Hepatocyte (in vitro differentiated cells): ENCODE measurements around the gene ZBTB21. TPM values are rescaled to one million over a fixed set of nuclear protein-coding genes. Genes with fewer than 3 reads are reported as not detected.

Experiments used
- DNase-seq: peaks from one replicate; pipeline ENCODE4 v3.0.0-alpha.2; 2016; ENCODE audit warnings: low spot score
- H2AFZ ChIP-seq: fragments of 200-600 bp; sonication (generic); 2 replicates; pipeline ENCODE4 v1.6.0; 2016; ENCODE audit warnings: antibody characterized with exemption, mild to moderate bottlenecking
- H3K27ac ChIP-seq: fragments of 200-600 bp; sonication (generic); 2 replicates; pipeline ENCODE4 v1.5.1; 2016; ENCODE audit warnings: mild to moderate bottlenecking
- H3K27me3 ChIP-seq: fragments of 200-600 bp; sonication (generic); 2 replicates; pipeline ENCODE4 v1.6.1; 2016
- H3K36me3 ChIP-seq: fragments of 200-600 bp; sonication (generic); replicated peaks from 2 replicates; pipeline ENCODE4 v1.5.1; 2016; ENCODE audit warnings: low read depth; ENCODE audit not compliant: insufficient read depth
- H3K4me1 ChIP-seq: fragments of 200-600 bp; sonication (generic); 2 replicates; pipeline ENCODE4 v1.5.1; 2016; ENCODE audit warnings: mild to moderate bottlenecking, moderate library complexity; ENCODE audit not compliant: insufficient read depth
- H3K4me2 ChIP-seq: fragments of 200-600 bp; sonication (generic); 2 replicates; pipeline ENCODE4 v1.6.0; 2016
- H3K4me3 ChIP-seq: fragments of 200-600 bp; sonication (generic); 2 replicates; pipeline ENCODE4 v1.5.1; 2016; ENCODE audit warnings: mild to moderate bottlenecking
- H3K79me2 ChIP-seq: fragments of 200-600 bp; sonication (generic); 2 replicates; pipeline ENCODE4 v1.6.0; 2017; ENCODE audit warnings: mild to moderate bottlenecking
- H3K9me2 ChIP-seq: fragments of 200-600 bp; sonication (generic); replicated peaks from 2 replicates; pipeline ENCODE4 v1.6.0; 2017; ENCODE audit warnings: mild to moderate bottlenecking; ENCODE audit not compliant: insufficient read depth
- H3K9me3 ChIP-seq: fragments of 200-600 bp; sonication (generic); 2 replicates; pipeline ENCODE4 v1.5.1; 2016; ENCODE audit warnings: low read depth, mild to moderate bottlenecking
- H4K20me1 ChIP-seq: fragments of 200-600 bp; sonication (generic); 2 replicates; pipeline ENCODE4 v1.6.0; 2016; ENCODE audit warnings: mild to moderate bottlenecking; ENCODE audit not compliant: insufficient read depth, poor library complexity, severe bottlenecking
- CTCF ChIP-seq: fragments of 200-600 bp; sonication (generic); IDR thresholded peaks from 2 replicates; pipeline ENCODE4 v1.5.1; 2016; ENCODE audit warnings: antibody characterized with exemption, mild to moderate bottlenecking; ENCODE audit not compliant: poor library complexity
- EZH2 ChIP-seq: fragments of 200-600 bp; sonication (generic); IDR thresholded peaks from 2 replicates; pipeline ENCODE4 v1.6.1; 2016; ENCODE audit warnings: antibody characterized with exemption, mild to moderate bottlenecking, borderline replicate concordance
- EZH2phosphoT487 ChIP-seq: fragments of 200-600 bp; sonication (generic); IDR thresholded peaks from one replicate; pipeline ENCODE4 v1.6.1; 2018; ENCODE audit warnings: antibody characterized with exemption, mild to moderate bottlenecking, low read depth, moderate library complexity; ENCODE audit not compliant: unreplicated experiment, severe bottlenecking
- WGBS: methylation state at CpG from one replicate; pipeline ENCODE4 v1.1.6; 2016; ENCODE audit warnings: low lambda C conversion rate; ENCODE audit errors: missing lambda C conversion rate; 5-methylcytosine and 5-hydroxymethylcytosine counted together
- polyA plus RNA-seq: library from polyadenylated mRNA; unstranded; fragments of >200 nt; fragmentation: Nextera tagmentation; extraction: Ambion mirVana; gene quantifications from 2 replicates; pipeline ENCODE4 v1.2.1, GENCODE V29; 2016
- total RNA-seq: library from RNA; depleted of rRNA; stranded (reverse); fragments of >200 nt; gene quantifications from 2 replicates; pipeline ENCODE4 v1.2.3, GENCODE V29; 2014

Gene ZBTB21
- total and polyA plus RNA-seq, 2 experiments from 2014 or later, result 6.0 to 21.5 TPM

- no peak overlapping the region for H3K27ac ChIP-seq
- DNase-seq, result no peak
- H3K4me3 ChIP-seq, result no peak overlapping the region
- no peaks in the 10 kb centered on the region for H3K4me1 ChIP-seq
- H3K9me2 ChIP-seq, result no peaks in the 10 kb centered on the region
- no peak for TF ChIP-seq CTCF
- TF ChIP-seq EZH2phosphoT487, result no peak
- TF ChIP-seq EZH2, result no peak
- H3K79me2 ChIP-seq, result no peaks in the 10 kb centered on the region
- H3K27me3 ChIP-seq, result no peaks in the 10 kb centered on the region
- no peaks in the 10 kb centered on the region for H3K36me3 ChIP-seq
- H4K20me1 ChIP-seq, result no peaks in the 10 kb centered on the region
- no peak overlapping the region for H3K4me2 ChIP-seq
- H2AFZ ChIP-seq, result no peak overlapping the region
- H3K9me3 ChIP-seq, result no peaks in the 10 kb centered on the region
- whole genome bisulfite sequencing, result 84% methylated on average over 8 of the region's 8 CpGs
Measured at GRCh38 chr21:41964171-41964570, 46.0 kb downstream of the ZBTB21 start.

GRCh38 chr21:41962425-41962966, 47.7 kb downstream of the ZBTB21 start:
- no peak overlapping the region for H3K4me3 ChIP-seq
- H3K79me2 ChIP-seq, result no peaks in the 10 kb centered on the region
- H3K36me3 ChIP-seq, result no peaks in the 10 kb centered on the region
- no peaks in the 10 kb centered on the region for H3K27me3 ChIP-seq
- H2AFZ ChIP-seq, result no peak overlapping the region
- DNase-seq, result no peak
- H4K20me1 ChIP-seq, result no peaks in the 10 kb centered on the region
- peaks cover 4% of the 10 kb centered on the region for H3K4me1 ChIP-seq
- no peak for TF ChIP-seq CTCF
- H3K9me3 ChIP-seq, result no peaks in the 10 kb centered on the region
- 83% methylated on average over 11 of the region's 11 CpGs for WGBS
- no peak overlapping the region for H3K27ac ChIP-seq
- no peak overlapping the region for H3K4me2 ChIP-seq
- H3K9me2 ChIP-seq, result no peaks in the 10 kb centered on the region

GRCh38 chr21:41961753-41962152, 48.4 kb downstream of the ZBTB21 start:
- Histone ChIP-seq H3K4me3 (no peak overlapping the region), H2AFZ (no peak overlapping the region), H3K27me3 (no peaks in the 10 kb centered on the region), H3K9me2 (no peaks in the 10 kb centered on the region), H4K20me1 (no peaks in the 10 kb centered on the region), H3K9me3 (no peaks in the 10 kb centered on the region), H3K4me1 (peaks cover 9% of the 10 kb centered on the region), H3K36me3 (no peaks in the 10 kb centered on the region), H3K27ac (no peak overlapping the region), H3K79me2 (no peaks in the 10 kb centered on the region), H3K4me2 (no peak overlapping the region)
- DNase-seq, result no peak
- WGBS, result 79% methylated on average over 8 of the region's 8 CpGs
- TF ChIP-seq EZH2phosphoT487, result no peak

GRCh38 chr21:41961282-41961701, 48.9 kb downstream of the ZBTB21 start:
- H3K27me3 ChIP-seq, result no peaks in the 10 kb centered on the region
- H3K4me3 ChIP-seq, result no peak overlapping the region

More at GRCh38 chr21:41961282-41961701, 48.9 kb downstream of the ZBTB21 start:
- Histone ChIP-seq H3K36me3 (no peaks in the 10 kb centered on the region), H3K4me2 (no peak overlapping the region), H3K79me2 (no peaks in the 10 kb centered on the region), H3K27ac (no peak overlapping the region), H3K9me3 (no peaks in the 10 kb centered on the region), H2AFZ (no peak overlapping the region), H3K4me1 (peaks cover 9% of the 10 kb centered on the region), H3K9me2 (no peaks in the 10 kb centered on the region), H4K20me1 (no peaks in the 10 kb centered on the region)
- DNase-seq, result no peak
- TF ChIP-seq CTCF (no peak), EZH2 (no peak), EZH2phosphoT487 (no peak)
- 93% methylated on average over 13 of the region's 14 CpGs for WGBS
